Measurements from ENCODE around the gene PTPRS.

The PTPRS gene

GRCh38 chr19:5305163-5305562 is 35.4 kb downstream of the PTPRS start:
- DNase-seq = no peak

GRCh38 chr19:5304486-5304885 is 36.1 kb downstream of the PTPRS start:
- DNase-seq = no peak

GRCh38 chr19:5303208-5303607 is 37.4 kb downstream of the PTPRS start:
- DNase-seq = no peak

GRCh38 chr19:5302396-5302795 is 38.2 kb downstream of the PTPRS start:
- no peak for DNase-seq

- DNase-seq = no peak
Observed at GRCh38 chr19:5299137-5299536, 41.5 kb downstream of the PTPRS start.

GRCh38 chr19:5298471-5298901 is 42.1 kb downstream of the PTPRS start:
- DNase-seq = no peak

- no peak for DNase-seq
Observed at GRCh38 chr19:5297272-5297669, 43.3 kb downstream of the PTPRS start.

GRCh38 chr19:5296457-5297271 is 43.9 kb downstream of the PTPRS start:
- no peak for DNase-seq

GRCh38 chr19:5296021-5296420 is 44.6 kb downstream of the PTPRS start:
- DNase-seq = no peak

- no peak for DNase-seq
Observed at GRCh38 chr19:5294403-5295160, 46.0 kb downstream of the PTPRS start.

GRCh38 chr19:5293612-5294378 is 46.8 kb downstream of the PTPRS start:
- no peak for DNase-seq

- no peak for DNase-seq
Observed at GRCh38 chr19:5292822-5293611, 47.6 kb downstream of the PTPRS start.

GRCh38 chr19:5292453-5292821 is 48.2 kb downstream of the PTPRS start:
- DNase-seq = no peak

- DNase-seq = no peak
Observed at GRCh38 chr19:5291588-5292193, 48.9 kb downstream of the PTPRS start.

Measured in inflammatory macrophage (primary cell).